ENCODE data around the gene UROS. TPM values are rescaled to one million over a fixed set of nuclear protein-coding genes. Genes with fewer than 3 reads are reported as not detected.

The UROS gene
- total RNA-seq, 1 donor from 2014 or later = 49.4 TPM

GRCh38 chr10:125836746-125837145 is 13.7 kb upstream of the UROS start:
- DNase-seq (ENCODE audit: low spot score) = no peak

GRCh38 chr10:125828311-125828710 is 5.3 kb upstream of the UROS start:
- DNase-seq (ENCODE audit: low spot score) = no peak

- DNase-seq (ENCODE audit: low spot score) = no peak
These were observed 4.1 kb upstream of the UROS start for GRCh38 chr10:125827133-125827532.

GRCh38 chr10:125824736-125825135 is 1.7 kb upstream of the UROS start:
- no peak for DNase-seq (ENCODE audit: low spot score)

GRCh38 chr10:125823663-125824251 is 699 bp upstream of the UROS start:
- DNase-seq (ENCODE audit: low spot score) = no peak

GRCh38 chr10:125820701-125821100 is 2.4 kb downstream of the UROS start:
- no peak for DNase-seq (ENCODE audit: low spot score)

- no peak for DNase-seq (ENCODE audit: low spot score)
These were observed 5.6 kb downstream of the UROS start for GRCh38 chr10:125817337-125817946.

- no peak for DNase-seq (ENCODE audit: low spot score)
These were observed 6.5 kb downstream of the UROS start for GRCh38 chr10:125816548-125816947.

- DNase-seq (ENCODE audit: low spot score) = no peak
These were observed 7.3 kb downstream of the UROS start for GRCh38 chr10:125815764-125816163.

- DNase-seq (ENCODE audit: low spot score) = no peak
These were observed 10.8 kb downstream of the UROS start for GRCh38 chr10:125812128-125812750.

- no peak for DNase-seq (ENCODE audit: low spot score)
These were observed 11.8 kb downstream of the UROS start for GRCh38 chr10:125811251-125811650.

- no peak for DNase-seq (ENCODE audit: low spot score)
These were observed 15.0 kb downstream of the UROS start for GRCh38 chr10:125808047-125808446.

GRCh38 chr10:125802739-125803138 is 20.3 kb downstream of the UROS start:
- no peak for DNase-seq (ENCODE audit: low spot score)

GRCh38 chr10:125802131-125802530 is 20.9 kb downstream of the UROS start:
- no peak for DNase-seq (ENCODE audit: low spot score)

- DNase-seq (ENCODE audit: low spot score) = no peak
These were observed 21.5 kb downstream of the UROS start for GRCh38 chr10:125801574-125801973.

GRCh38 chr10:125799451-125800182 is 23.4 kb downstream of the UROS start:
- no peak for DNase-seq (ENCODE audit: low spot score)

- DNase-seq (ENCODE audit: low spot score) = no peak
These were observed 24.9 kb downstream of the UROS start for GRCh38 chr10:125797994-125798662.

GRCh38 chr10:125797424-125797823 is 25.6 kb downstream of the UROS start:
- DNase-seq (ENCODE audit: low spot score) = no peak

- DNase-seq (ENCODE audit: low spot score) = no peak
These were observed 27.3 kb downstream of the UROS start for GRCh38 chr10:125795637-125796190.

GRCh38 chr10:125795128-125795527 is 27.9 kb downstream of the UROS start:
- no peak for DNase-seq (ENCODE audit: low spot score)

- DNase-seq (ENCODE audit: low spot score) = no peak
These were observed 30.4 kb downstream of the UROS start for GRCh38 chr10:125792342-125793300.
